ENCODE data around the gene ZNF689. TPM values are rescaled to one million over a fixed set of nuclear protein-coding genes. Genes with fewer than 3 reads are reported as not detected.

The ZNF689 gene
- total RNA-seq, 4 donors from 2014 or later = 7.8 to 11.7 (median 10.0) TPM

GRCh38 chr16:30651124-30652004, 41.2 kb upstream of the ZNF689 start:
- H3K4me3 ChIP-seq = peak overlapping the region; percentile 48 to 90 (median 82)
- 1% methylated on average over 25 to 38 of the region's 71 CpGs for WGBS, 2 donors
- H3K36me3 ChIP-seq = peaks cover 2 to 41% (median 10%) of the 10 kb centered on the region in 3 donors

DNA sequence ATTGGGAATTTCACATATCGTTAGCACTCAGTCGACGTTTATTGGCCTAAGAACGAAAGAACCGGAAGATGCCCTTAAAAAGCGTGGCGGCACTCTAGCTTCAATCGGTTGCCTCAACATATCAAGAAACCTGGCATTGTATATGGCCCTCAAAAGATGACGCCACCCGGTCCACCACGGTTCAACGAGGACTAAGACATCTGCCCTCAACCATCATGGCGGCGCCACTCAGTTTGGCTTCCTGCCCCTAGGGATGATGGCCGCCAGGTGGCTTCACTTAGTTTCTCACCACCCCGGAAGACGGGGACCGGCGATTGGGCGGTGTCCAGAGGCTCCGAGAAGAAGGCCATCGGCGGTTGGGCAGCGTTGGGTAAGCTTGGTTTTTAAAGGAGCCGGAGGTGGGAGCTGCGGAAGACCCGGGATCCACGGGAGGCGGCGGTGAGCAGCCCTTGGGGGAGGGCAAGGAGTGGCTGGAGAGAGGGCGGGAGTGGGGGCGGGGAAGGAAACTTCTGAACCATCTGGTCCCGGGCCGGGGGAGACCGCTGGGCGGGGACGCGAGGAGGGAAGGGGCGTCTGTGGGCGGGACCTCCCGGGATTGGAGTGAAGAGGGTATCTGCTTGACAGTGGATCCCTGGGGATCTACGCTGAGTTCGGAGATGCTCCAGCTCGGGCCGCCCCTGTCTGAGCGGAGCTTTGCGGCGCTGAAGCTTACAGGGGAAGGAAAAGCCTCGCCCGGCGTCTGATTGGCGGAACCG, 40.4 kb upstream of the ZNF689 start, which contains the start of gene PRR14:
Gene PRR14, plus strand, starts transcription at position 592 of the 755 bp plus-strand sequence. CDS start 686 bp downstream, outside the sequence.
- Histone ChIP-seq H3K4me1 (peaks cover 0 to 30% (median 8%) of the 10 kb centered on the region in 4 donors), H3K4me3 (peak within 1 kb of the TSS; percentile 48 to 90 (median 82)), H3K27ac (peak within 1 kb of the TSS; percentile 88 to 97 (median 94)), H3K36me3 (peaks cover 2 to 33% (median 10%) of the 10 kb centered on the region in 3 donors), H3K9me3 (no peaks in the 10 kb centered on the region), H3K27me3 (no peaks in the 10 kb centered on the region)
- WGBS, 2 donors = 1% methylated on average over 48 to 52 of the region's 53 CpGs
- TF ChIP-seq EP300 (IDR thresholded peaks at IDR 0.05) (peak; percentile 77 to 88), POLR2A (IDR thresholded peaks at IDR 0.05) (peak; percentile 2 to 10), CTCF (IDR thresholded peaks at IDR 0.05) (peak; percentile 20 to 87 (median 51))
- peak; percentile 99 for DNase-seq (ENCODE audit: low spot score in 2 of 2)

More at GRCh38 chr16:30651124-30652004, 41.2 kb upstream of the ZNF689 start:
- Histone ChIP-seq H3K4me1 (peaks cover 0 to 35% (median 8%) of the 10 kb centered on the region in 4 donors), H3K27me3 (no peaks in the 10 kb centered on the region), H3K9me3 (no peaks in the 10 kb centered on the region), H3K27ac (peak overlapping the region; percentile 88 to 97 (median 94))
- TF ChIP-seq POLR2A (IDR thresholded peaks at IDR 0.05) (no peak), CTCF (IDR thresholded peaks at IDR 0.05) (peak; percentile 65 to 71 (median 68))
- peak; percentile 20 to 26 for DNase-seq (ENCODE audit: low spot score in 2 of 2)

GRCh38 chr16:30649725-30650368, 39.7 kb upstream of the ZNF689 start:
- H3K36me3 ChIP-seq = peaks cover 0 to 26% (median 9%) of the 10 kb centered on the region in 3 donors
- H3K4me3 ChIP-seq = peak overlapping the region; percentile 48 to 82 (median 68)
- TF ChIP-seq POLR2A (IDR thresholded peaks at IDR 0.05) = no peak
- TF ChIP-seq CTCF (IDR thresholded peaks at IDR 0.05) = no peak
- TF ChIP-seq EP300 (IDR thresholded peaks at IDR 0.05) = no peak
- 36 to 38% methylated on average over 21 to 22 of the region's 22 CpGs for WGBS, 2 donors
- H3K27ac ChIP-seq = peak overlapping the region; percentile 88 to 97 (median 94)
- H3K27me3 ChIP-seq = no peaks in the 10 kb centered on the region
- H3K4me1 ChIP-seq = peaks cover 0 to 30% (median 8%) of the 10 kb centered on the region in 4 donors
- peak; percentile 20 to 27 for DNase-seq (ENCODE audit: low spot score in 2 of 2)
- H3K9me3 ChIP-seq = no peaks in the 10 kb centered on the region

- Histone ChIP-seq H3K4me1 (peaks cover 0 to 13% (median 7%) of the 10 kb centered on the region in 4 donors), H3K27ac (no peak overlapping the region), H3K27me3 (no peaks in the 10 kb centered on the region), H3K9me3 (no peaks in the 10 kb centered on the region), H3K4me3 (no peak overlapping the region), H3K36me3 (no peaks in the 10 kb centered on the region)
- DNase-seq (ENCODE audit: low spot score in 2 of 2) = no peak
- TF ChIP-seq POLR2A (IDR thresholded peaks at IDR 0.05) = no peak
- TF ChIP-seq CTCF (IDR thresholded peaks at IDR 0.05) = no peak
- TF ChIP-seq EP300 (IDR thresholded peaks at IDR 0.05) = no peak
- 68 to 83% methylated on average over 1 of the region's 1 CpG for WGBS, 2 donors
Measured at GRCh38 chr16:30647274-30647571, 37.0 kb upstream of the ZNF689 start.

Measured in tibial nerve (tissue), 4 donors.